Hindlimb muscle (tissue), 1 donor: ENCODE measurements around the gene ALOX15. TPM values are rescaled to one million over a fixed set of nuclear protein-coding genes. Genes with fewer than 3 reads are reported as not detected.
"Not testable (repeated sequence)": the region's sequence is repeated elsewhere in the genome, so short reads cannot be mapped to it uniquely, and the experiment has no call there.

Source experiments
- DNase-seq: peaks from one replicate; pipeline ENCODE4 v3.0.0-alpha.2; 2013
- polyA plus RNA-seq: library from polyadenylated mRNA; unstranded; fragments of 120-200 nt; gene quantifications from one replicate; pipeline ENCODE4 v1.2.1, GENCODE V29; 2013; ENCODE audit not compliant: insufficient read length

Gene ALOX15
- polyA plus RNA-seq, 1 donor: 0.14 TPM

- no peak for DNase-seq
Measured at GRCh38 chr17:4591529-4591928, 49.9 kb downstream of the ALOX15 start.

GRCh38 chr17:4590981-4591453, 50.5 kb downstream of the ALOX15 start:
- no peak for DNase-seq

- not testable (repeated sequence) for DNase-seq
Measured at GRCh38 chr17:4590042-4590441, 51.4 kb downstream of the ALOX15 start.

GRCh38 chr17:4588898-4589625, 52.4 kb downstream of the ALOX15 start:
- no peak for DNase-seq

- no peak for DNase-seq
Measured at GRCh38 chr17:4588391-4588790, 53.1 kb downstream of the ALOX15 start.

GRCh38 chr17:4587803-4588202, 53.7 kb downstream of the ALOX15 start:
- DNase-seq: no peak

- no peak for DNase-seq
Measured at GRCh38 chr17:4587195-4587594, 54.3 kb downstream of the ALOX15 start.

- no peak for DNase-seq
Measured at GRCh38 chr17:4586043-4586442, 55.4 kb downstream of the ALOX15 start.

- DNase-seq: no peak
Measured at GRCh38 chr17:4585638-4585994, 55.9 kb downstream of the ALOX15 start.

GRCh38 chr17:4584917-4585637, 56.4 kb downstream of the ALOX15 start:
- no peak for DNase-seq

GRCh38 chr17:4584101-4584916, 57.2 kb downstream of the ALOX15 start, which contains the start of gene SMTNL2:
Gene SMTNL2 (plus strand): TSS chr17:4584529. CDS start chr17:4584606, 77 bp downstream.
- peak; percentile 63 for DNase-seq

GRCh38 chr17:4583782-4584100, 57.7 kb downstream of the ALOX15 start:
- no peak for DNase-seq

- no peak for DNase-seq
Measured at GRCh38 chr17:4583206-4583605, 58.3 kb downstream of the ALOX15 start.

- no peak for DNase-seq
Measured at GRCh38 chr17:4582691-4583090, 58.8 kb downstream of the ALOX15 start.

GRCh38 chr17:4582101-4582501, 59.4 kb downstream of the ALOX15 start:
- no peak for DNase-seq

Other genes starting within 250 kb of the ALOX15 start
- gene SPNS3, start 207.7 kb downstream of the ALOX15 start, polyA plus RNA-seq: 0.86 TPM
- gene SPNS2, start 142.8 kb downstream of the ALOX15 start, polyA plus RNA-seq: 7.9 TPM
- 36.9 TPM for gene MYBBP1A, start 86.3 kb downstream of the ALOX15 start, polyA plus RNA-seq
- gene GGT6, start 81.1 kb downstream of the ALOX15 start, polyA plus RNA-seq: 0.15 TPM
- 139 TPM for gene SMTNL2, start 57.1 kb downstream of the ALOX15 start, polyA plus RNA-seq
- 38.1 TPM for gene PELP1, start 62.5 kb upstream of the ALOX15 start, polyA plus RNA-seq
- gene ARRB2, start 69.0 kb upstream of the ALOX15 start, polyA plus RNA-seq: 29.9 TPM
- gene MED11, start 89.8 kb upstream of the ALOX15 start, polyA plus RNA-seq: 19.5 TPM
- gene ZMYND15, start 98.2 kb upstream of the ALOX15 start, polyA plus RNA-seq: 0.97 TPM
- gene CXCL16, start 98.2 kb upstream of the ALOX15 start, polyA plus RNA-seq: 7.8 TPM
- not detected for gene TM4SF5, start 130.2 kb upstream of the ALOX15 start, polyA plus RNA-seq
- 4.7 TPM for gene VMO1, start 144.7 kb upstream of the ALOX15 start, polyA plus RNA-seq
- gene GLTPD2, start 147.3 kb upstream of the ALOX15 start, polyA plus RNA-seq: 0.98 TPM
- 94.3 TPM for gene PSMB6, start 154.5 kb upstream of the ALOX15 start, polyA plus RNA-seq
- 28.7 TPM for gene PLD2, start 165.5 kb upstream of the ALOX15 start, polyA plus RNA-seq
- 28.3 TPM for gene MINK1, start 191.7 kb upstream of the ALOX15 start, polyA plus RNA-seq